Mucosa of descending colon (tissue), 3 donors: ENCODE data around the gene CAPN2. TPM values are rescaled to one million over a fixed set of nuclear protein-coding genes. Genes with fewer than 3 reads are reported as not detected.

Source experiments
- ATAC-seq: fragments of 200-7000 bp; cut with Tn5 transposase; one replicate; pipeline ENCODE4 v1.9.1; 2020; ENCODE audit warnings: mild to moderate bottlenecking, moderate library complexity
- DNase-seq, 3 donors: peaks; one replicate each; pipeline ENCODE4 v3.0.0-alpha.2; 2020
- H3K36me3 ChIP-seq: fragments of 200-600 bp; one replicate; pipeline ENCODE4 v1.8.0; 2021; ENCODE audit warnings: low read depth, mild to moderate bottlenecking
- H3K4me1 ChIP-seq: fragments of 200-600 bp; one replicate; pipeline ENCODE4 v1.8.0; 2021; ENCODE audit warnings: low read depth, mild to moderate bottlenecking
- H3K4me3 ChIP-seq: fragments of 200-600 bp; one replicate; pipeline ENCODE4 v1.8.0; 2021; ENCODE audit warnings: mild to moderate bottlenecking
- H3K9me3 ChIP-seq: fragments of 200-600 bp; one replicate; pipeline ENCODE4 v1.8.0; 2021; ENCODE audit warnings: mild to moderate bottlenecking
- intact Hi-C, 2 donors: fragments of 100-400 bp; cut with DNase I in 1 of 2; cut with micrococcal nuclease in 1 of 2; formaldehyde crosslinking; loops; one replicate each; pipeline versions ENCODE4 v1.11.0 to v1.11.1; 2022; cut with DNase I, micrococcal nuclease
- total RNA-seq, 3 donors: library from RNA; stranded (reverse); fragmentation: NEBNext Ultra II Directional in 2 of 3; extraction: Animal tissue kit (Norgen Biotek cat#: 25700) in 2 of 3; gene quantifications; one replicate each; pipeline versions ENCODE4 v1.2.1 to v1.2.4, GENCODE V29; 2021 to 2023
- TF ChIP-seq, protein P1 (sequence below): fragments of 200-600 bp; IDR thresholded peaks from one replicate; pipeline ENCODE4 v1.8.0; 2022; ENCODE audit warnings: antibody characterized with exemption, mild to moderate bottlenecking
- donor health status: DM: no; HTN: no; CAD: no; lungs with moderate emphysema.
- donor health status: DM: no; HTN: no; CAD: no.
- donor health status: DM: no; HTN: yes; CAD: no.

Gene CAPN2
- total RNA-seq, 3 donors from 2014 or later: 200 to 417 (median 305) TPM

DNA sequence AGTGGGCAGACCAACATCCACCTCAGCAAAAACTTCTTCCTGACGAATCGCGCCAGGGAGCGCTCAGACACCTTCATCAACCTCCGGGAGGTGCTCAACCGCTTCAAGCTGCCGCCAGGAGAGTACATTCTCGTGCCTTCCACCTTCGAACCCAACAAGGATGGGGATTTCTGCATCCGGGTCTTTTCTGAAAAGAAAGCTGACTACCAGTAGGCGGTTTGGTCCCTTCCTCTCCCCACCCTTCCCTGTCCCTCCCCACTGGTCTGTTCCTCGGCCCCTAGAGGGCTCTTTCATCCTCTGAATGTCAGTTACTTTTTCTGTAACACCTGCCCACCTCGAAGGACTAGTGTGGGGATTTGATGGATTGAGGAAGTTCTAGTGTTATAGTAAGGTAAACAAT lies 46.9 kb downstream of the CAPN2 start:
- Histone ChIP-seq H3K36me3 (peaks cover 2% of the 10 kb centered on the region), H3K4me1 (no peaks in the 10 kb centered on the region), H3K9me3 (no peaks in the 10 kb centered on the region), H3K4me3 (no peak overlapping the region)
- DNase-seq (no peak), ATAC-seq (no peak)
- TF ChIP-seq, protein P1, sequence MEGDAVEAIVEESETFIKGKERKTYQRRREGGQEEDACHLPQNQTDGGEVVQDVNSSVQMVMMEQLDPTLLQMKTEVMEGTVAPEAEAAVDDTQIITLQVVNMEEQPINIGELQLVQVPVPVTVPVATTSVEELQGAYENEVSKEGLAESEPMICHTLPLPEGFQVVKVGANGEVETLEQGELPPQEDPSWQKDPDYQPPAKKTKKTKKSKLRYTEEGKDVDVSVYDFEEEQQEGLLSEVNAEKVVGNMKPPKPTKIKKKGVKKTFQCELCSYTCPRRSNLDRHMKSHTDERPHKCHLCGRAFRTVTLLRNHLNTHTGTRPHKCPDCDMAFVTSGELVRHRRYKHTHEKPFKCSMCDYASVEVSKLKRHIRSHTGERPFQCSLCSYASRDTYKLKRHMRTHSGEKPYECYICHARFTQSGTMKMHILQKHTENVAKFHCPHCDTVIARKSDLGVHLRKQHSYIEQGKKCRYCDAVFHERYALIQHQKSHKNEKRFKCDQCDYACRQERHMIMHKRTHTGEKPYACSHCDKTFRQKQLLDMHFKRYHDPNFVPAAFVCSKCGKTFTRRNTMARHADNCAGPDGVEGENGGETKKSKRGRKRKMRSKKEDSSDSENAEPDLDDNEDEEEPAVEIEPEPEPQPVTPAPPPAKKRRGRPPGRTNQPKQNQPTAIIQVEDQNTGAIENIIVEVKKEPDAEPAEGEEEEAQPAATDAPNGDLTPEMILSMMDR: no peak
- intact Hi-C loops: loop anchor here in 1 of 2 donors (10.0 kb wide), 1 partner anchor 54 kb away; no protein-coding TSS in a partner anchor

DNA sequence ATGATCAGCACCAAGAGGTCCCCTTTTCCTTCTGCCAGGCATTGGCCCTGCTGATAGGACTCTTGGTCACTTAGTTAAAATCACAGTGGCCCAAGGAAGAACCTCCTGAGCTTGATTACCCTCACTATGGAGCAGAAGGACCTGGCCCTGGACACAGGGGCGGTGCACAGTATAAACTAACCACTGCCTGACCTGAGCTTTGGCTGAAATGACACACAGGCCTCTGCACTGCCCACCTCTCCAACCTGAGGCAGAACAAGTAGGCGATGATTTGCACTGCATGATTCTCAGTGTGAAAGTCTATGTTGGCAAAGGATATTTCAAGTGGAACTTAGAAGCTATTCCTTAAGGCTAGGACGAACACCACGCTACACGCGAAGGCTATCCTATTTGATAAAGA lies 48.5 kb downstream of the CAPN2 start:
- no peak for DNase-seq
- Histone ChIP-seq H3K4me3 (no peak overlapping the region), H3K9me3 (no peaks in the 10 kb centered on the region), H3K36me3 (no peaks in the 10 kb centered on the region), H3K4me1 (no peaks in the 10 kb centered on the region)
- ATAC-seq: no peak
- TF ChIP-seq, protein P1: no peak
- intact Hi-C loops: no loop called here

DNA sequence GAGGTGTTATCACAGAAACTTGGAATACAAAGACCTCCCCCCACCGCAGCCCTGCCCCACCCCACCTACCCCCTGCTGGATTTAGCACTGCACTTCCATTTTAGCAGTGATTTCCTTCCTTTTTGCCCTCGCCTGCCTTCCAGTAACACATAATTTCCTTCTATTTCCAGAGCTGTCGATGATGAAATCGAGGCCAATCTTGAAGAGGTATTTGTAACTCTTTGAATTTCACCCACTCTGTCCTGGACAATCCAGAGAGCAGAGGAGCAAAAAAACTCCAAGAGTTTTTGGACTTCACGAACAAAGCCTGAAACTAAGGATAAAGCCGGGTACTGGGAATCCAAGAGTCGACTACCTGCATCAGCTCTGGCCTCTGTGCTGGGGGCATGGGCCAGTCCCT lies 49.1 kb downstream of the CAPN2 start:
- no peaks in the 10 kb centered on the region for H3K4me1 ChIP-seq
- H3K9me3 ChIP-seq: no peaks in the 10 kb centered on the region
- no peak for DNase-seq
- no peak overlapping the region for H3K4me3 ChIP-seq
- no peak for ATAC-seq
- no peaks in the 10 kb centered on the region for H3K36me3 ChIP-seq
- intact Hi-C loops: no loop called here
- TF ChIP-seq, protein P1: no peak

DNA sequence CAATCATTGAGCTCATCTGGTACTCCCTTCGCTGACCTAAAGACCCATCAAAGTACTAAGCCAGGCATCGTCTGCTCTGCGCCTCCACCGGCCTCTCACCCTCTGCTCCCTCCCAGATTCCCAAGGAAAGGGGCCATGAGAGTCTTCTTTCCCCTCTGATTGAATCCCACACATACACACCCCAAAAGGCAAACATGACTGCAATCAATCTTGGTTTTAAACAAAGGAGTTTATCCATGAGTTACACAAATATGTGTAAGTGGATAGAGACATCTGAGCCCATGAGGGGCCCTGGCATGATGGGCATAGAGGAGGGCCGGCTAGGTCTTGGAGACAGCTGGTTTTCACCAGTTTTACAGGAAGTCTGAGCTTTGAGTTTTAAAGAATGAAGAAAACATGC lies 50.9 kb downstream of the CAPN2 start:
- no peak overlapping the region for H3K4me3 ChIP-seq
- no peak for DNase-seq
- TF ChIP-seq, protein P1: no peak
- no peaks in the 10 kb centered on the region for H3K36me3 ChIP-seq
- H3K9me3 ChIP-seq: no peaks in the 10 kb centered on the region
- intact Hi-C loops: no loop called here
- H3K4me1 ChIP-seq: no peaks in the 10 kb centered on the region
- ATAC-seq: no peak

DNA sequence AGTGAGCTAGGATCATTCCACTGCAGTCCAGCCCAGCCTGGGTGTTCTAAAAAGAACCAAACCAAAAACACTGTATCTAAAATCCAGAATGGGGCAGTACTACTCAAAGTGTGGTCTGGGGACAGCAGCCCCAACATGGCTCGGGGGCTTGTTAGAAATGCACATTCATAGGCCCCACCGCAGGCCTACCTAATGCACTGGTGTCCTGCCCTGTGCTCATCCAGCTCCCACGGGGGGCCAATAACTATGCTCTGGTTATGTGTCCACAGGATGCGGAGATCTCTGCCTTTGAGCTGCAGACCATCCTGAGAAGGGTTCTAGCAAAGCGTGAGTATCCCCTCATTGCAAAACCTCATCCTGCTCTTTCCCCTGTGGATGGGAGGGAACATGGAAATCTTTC lies 51.5 kb downstream of the CAPN2 start:
- no peaks in the 10 kb centered on the region for H3K36me3 ChIP-seq
- no peaks in the 10 kb centered on the region for H3K9me3 ChIP-seq
- intact Hi-C loops: no loop called here
- ATAC-seq: no peak
- no peaks in the 10 kb centered on the region for H3K4me1 ChIP-seq
- TF ChIP-seq, protein P1: no peak
- DNase-seq: no peak
- H3K4me3 ChIP-seq: no peak overlapping the region
